ENCODE data around the gene TRA2B.

Gene TRA2B

GRCh38 chr3:185942396-185942795 is 4.6 kb upstream of the TRA2B start:
- no peak overlapping the region for H3K4me3 ChIP-seq (ENCODE audit: low read depth, low read length)
- no peak for DNase-seq (ENCODE audit: low read depth)
- TF ChIP-seq CTCF (IDR thresholded peaks at IDR 0.05; ENCODE audit: insufficient read depth, low read depth, low read length, missing control alignments) = no peak

- H3K4me3 ChIP-seq (ENCODE audit: low read depth, low read length) = no peak overlapping the region
- TF ChIP-seq CTCF (IDR thresholded peaks at IDR 0.05; ENCODE audit: insufficient read depth, low read depth, low read length, missing control alignments) = no peak
- no peak for DNase-seq (ENCODE audit: low read depth)
These were observed 3.1 kb upstream of the TRA2B start for GRCh38 chr3:185940951-185941350.

- TF ChIP-seq CTCF (IDR thresholded peaks at IDR 0.05; ENCODE audit: insufficient read depth, low read depth, low read length, missing control alignments) = no peak
- no peak overlapping the region for H3K4me3 ChIP-seq (ENCODE audit: low read depth, low read length)
- no peak for DNase-seq (ENCODE audit: low read depth)
These were observed 1.9 kb upstream of the TRA2B start for GRCh38 chr3:185939721-185940120.

GRCh38 chr3:185936814-185937688 is 763 bp downstream of the TRA2B start:
- no peak for TF ChIP-seq CTCF (IDR thresholded peaks at IDR 0.05; ENCODE audit: insufficient read depth, low read depth, low read length, missing control alignments)

GRCh38 chr3:185936273-185936629 is 1.6 kb downstream of the TRA2B start:
- peak overlapping the region; percentile 98 for H3K4me3 ChIP-seq (ENCODE audit: low read depth, low read length)
- no peak for TF ChIP-seq CTCF (IDR thresholded peaks at IDR 0.05; ENCODE audit: insufficient read depth, low read depth, low read length, missing control alignments)
- DNase-seq (ENCODE audit: low read depth) = no peak

More at GRCh38 chr3:185936814-185937688, 763 bp downstream of the TRA2B start:
- H3K4me3 ChIP-seq (ENCODE audit: low read depth, low read length) = peak overlapping the region; percentile 98
- peak; percentile 94 for DNase-seq (ENCODE audit: low read depth)

GRCh38 chr3:185935465-185936272 is 2.1 kb downstream of the TRA2B start:
- no peak for TF ChIP-seq CTCF (IDR thresholded peaks at IDR 0.05; ENCODE audit: insufficient read depth, low read depth, low read length, missing control alignments)
- peak overlapping the region; percentile 98 for H3K4me3 ChIP-seq (ENCODE audit: low read depth, low read length)
- no peak for DNase-seq (ENCODE audit: low read depth)
